ENCODE data around the gene S1PR5.

S1PR5 gene

DNA sequence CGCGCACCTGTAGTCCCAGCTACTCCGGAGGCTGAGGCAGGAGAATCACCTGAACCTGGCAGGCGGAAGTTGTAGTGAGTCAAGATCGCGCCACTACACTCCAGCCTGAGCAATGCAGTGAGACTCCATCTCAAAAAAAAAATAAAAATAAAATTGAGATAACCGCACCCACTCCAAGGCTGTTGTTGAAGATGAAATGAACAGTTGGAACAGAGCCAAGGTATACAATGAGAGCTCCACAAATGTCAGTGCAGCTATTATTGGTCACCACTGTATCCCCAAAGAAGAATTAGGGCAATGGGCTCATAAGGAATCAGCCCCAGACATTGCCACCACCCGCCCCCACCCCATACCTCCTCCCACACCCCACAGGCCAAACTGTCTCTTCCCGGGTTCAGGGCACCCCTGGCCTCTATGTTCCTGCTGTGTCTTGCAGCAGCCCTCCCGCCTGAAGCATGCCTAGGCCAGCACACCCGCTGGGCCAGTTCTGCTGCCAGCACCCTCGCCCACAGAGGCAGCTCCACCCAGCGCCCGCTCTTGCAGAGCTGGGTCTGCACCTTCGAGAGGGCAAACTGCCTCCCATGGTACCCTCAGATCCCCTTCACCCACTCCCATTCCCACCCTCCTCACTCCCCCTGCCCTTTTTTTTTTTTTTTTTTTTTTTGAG, 3.5 kb upstream of the S1PR5 start:
- H3K27ac ChIP-seq, result no peak overlapping the region
- no peak overlapping the region for H3K4me3 ChIP-seq (ENCODE audit: low read depth, low read length)
- H3K27me3 ChIP-seq (ENCODE audit: insufficient read depth, low read depth, severe bottlenecking), result no peaks in the 10 kb centered on the region
- no peak for DNase-seq
- TF ChIP-seq, protein P1, sequence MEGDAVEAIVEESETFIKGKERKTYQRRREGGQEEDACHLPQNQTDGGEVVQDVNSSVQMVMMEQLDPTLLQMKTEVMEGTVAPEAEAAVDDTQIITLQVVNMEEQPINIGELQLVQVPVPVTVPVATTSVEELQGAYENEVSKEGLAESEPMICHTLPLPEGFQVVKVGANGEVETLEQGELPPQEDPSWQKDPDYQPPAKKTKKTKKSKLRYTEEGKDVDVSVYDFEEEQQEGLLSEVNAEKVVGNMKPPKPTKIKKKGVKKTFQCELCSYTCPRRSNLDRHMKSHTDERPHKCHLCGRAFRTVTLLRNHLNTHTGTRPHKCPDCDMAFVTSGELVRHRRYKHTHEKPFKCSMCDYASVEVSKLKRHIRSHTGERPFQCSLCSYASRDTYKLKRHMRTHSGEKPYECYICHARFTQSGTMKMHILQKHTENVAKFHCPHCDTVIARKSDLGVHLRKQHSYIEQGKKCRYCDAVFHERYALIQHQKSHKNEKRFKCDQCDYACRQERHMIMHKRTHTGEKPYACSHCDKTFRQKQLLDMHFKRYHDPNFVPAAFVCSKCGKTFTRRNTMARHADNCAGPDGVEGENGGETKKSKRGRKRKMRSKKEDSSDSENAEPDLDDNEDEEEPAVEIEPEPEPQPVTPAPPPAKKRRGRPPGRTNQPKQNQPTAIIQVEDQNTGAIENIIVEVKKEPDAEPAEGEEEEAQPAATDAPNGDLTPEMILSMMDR (IDR thresholded peaks at IDR 0.05; ENCODE audit: low read depth, low read length), result no peak
- no peaks in the 10 kb centered on the region for H3K36me3 ChIP-seq
- no peaks in the 10 kb centered on the region for H3K9me3 ChIP-seq (ENCODE audit: severe bottlenecking)

DNA sequence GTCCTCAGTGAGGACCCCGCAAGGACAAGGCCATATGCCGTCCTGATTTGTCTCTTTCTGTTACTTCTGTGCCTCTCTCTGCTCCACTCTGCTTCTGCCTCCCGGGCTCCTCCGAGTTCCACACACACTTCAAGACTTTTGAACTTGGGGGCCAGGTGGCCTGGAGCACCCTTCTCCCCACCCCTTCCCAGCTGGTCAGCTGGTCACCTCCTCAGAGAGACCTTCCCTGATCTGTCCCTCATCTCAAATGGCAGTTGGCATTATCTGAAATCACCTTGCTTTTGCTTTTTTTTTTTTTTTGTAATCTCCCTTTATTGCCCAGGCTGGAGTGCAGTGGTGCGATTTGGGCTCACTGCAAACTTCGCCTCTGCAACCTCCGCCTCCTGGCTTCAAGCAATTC, 2.2 kb upstream of the S1PR5 start:
- H3K27ac ChIP-seq, result no peak overlapping the region
- H3K36me3 ChIP-seq, result no peaks in the 10 kb centered on the region
- no peak overlapping the region for H3K4me3 ChIP-seq (ENCODE audit: low read depth, low read length)
- DNase-seq, result no peak
- H3K27me3 ChIP-seq (ENCODE audit: insufficient read depth, low read depth, severe bottlenecking), result no peaks in the 10 kb centered on the region
- TF ChIP-seq, protein P1 (IDR thresholded peaks at IDR 0.05; ENCODE audit: low read depth, low read length), result no peak
- H3K9me3 ChIP-seq (ENCODE audit: severe bottlenecking), result no peaks in the 10 kb centered on the region

DNA sequence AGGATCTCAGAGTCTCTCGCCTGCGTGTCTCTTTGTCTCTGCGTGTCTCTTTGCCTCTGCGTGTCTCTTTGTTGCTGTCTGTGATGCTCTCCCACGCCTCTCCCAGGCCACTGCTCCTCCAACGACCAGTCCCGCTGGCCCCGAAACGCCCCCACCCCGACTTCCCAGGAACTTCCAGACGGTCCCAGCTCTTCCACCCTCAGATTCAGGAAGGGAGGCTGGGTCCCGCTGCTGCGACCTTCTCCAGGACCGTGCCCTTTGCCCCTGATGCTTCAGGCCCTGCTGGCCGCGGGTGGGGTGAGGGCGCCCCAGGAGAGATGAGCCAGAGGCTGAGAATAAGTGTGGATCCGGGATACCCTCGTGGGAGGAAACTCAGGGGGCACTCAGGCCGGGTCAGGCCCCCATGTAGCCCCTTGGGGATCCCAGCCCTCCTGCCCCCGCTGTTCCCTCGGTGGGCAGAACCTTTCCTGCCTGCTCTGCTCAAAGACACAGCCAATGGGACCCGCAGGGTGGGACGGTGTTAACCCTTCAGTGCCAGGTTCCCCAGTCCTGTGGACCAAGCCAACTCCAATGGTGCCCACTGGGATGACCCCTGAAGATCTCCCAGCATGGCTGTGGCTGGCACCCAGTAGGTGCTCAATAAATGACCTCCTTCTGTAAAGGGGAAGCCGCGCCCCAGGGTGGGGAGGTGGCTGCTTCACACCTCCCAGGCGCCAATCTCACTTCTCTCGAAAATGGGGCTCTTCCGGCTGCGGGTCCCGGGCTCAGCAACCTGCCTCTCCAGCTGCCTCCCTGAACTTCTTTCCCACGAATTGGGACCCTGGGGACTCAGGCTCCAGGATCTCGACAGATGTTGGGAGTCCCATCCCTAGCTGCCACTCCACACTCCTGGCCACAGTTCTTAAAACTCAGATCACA, 1.5 kb upstream of the S1PR5 start:
- H3K9me3 ChIP-seq (ENCODE audit: severe bottlenecking), result no peaks in the 10 kb centered on the region
- H3K36me3 ChIP-seq, result no peaks in the 10 kb centered on the region
- no peak overlapping the region for H3K4me3 ChIP-seq (ENCODE audit: low read depth, low read length)
- no peaks in the 10 kb centered on the region for H3K27me3 ChIP-seq (ENCODE audit: insufficient read depth, low read depth, severe bottlenecking)
- TF ChIP-seq, protein P1 (IDR thresholded peaks at IDR 0.05; ENCODE audit: low read depth, low read length), result no peak
- no peak for DNase-seq
- H3K27ac ChIP-seq, result no peak overlapping the region

- H3K36me3 ChIP-seq, result no peaks in the 10 kb centered on the region
- no peak overlapping the region for H3K27ac ChIP-seq
Observed at GRCh38 chr19:10517760-10518443, 655 bp upstream of the S1PR5 start.

GRCh38 chr19:10516671-10517286, 468 bp downstream of the S1PR5 start:
- Histone ChIP-seq H3K27ac (no peak overlapping the region), H3K9me3 (ENCODE audit: severe bottlenecking) (no peaks in the 10 kb centered on the region), H3K27me3 (ENCODE audit: insufficient read depth, low read depth, severe bottlenecking) (no peaks in the 10 kb centered on the region), H3K36me3 (no peaks in the 10 kb centered on the region), H3K4me3 (ENCODE audit: low read depth, low read length) (no peak overlapping the region)
- TF ChIP-seq, protein P1 (IDR thresholded peaks at IDR 0.05; ENCODE audit: low read depth, low read length), result no peak
- DNase-seq, result no peak

More at GRCh38 chr19:10517760-10518443, 655 bp upstream of the S1PR5 start:
- Histone ChIP-seq H3K4me3 (ENCODE audit: low read depth, low read length) (no peak overlapping the region), H3K9me3 (ENCODE audit: severe bottlenecking) (no peaks in the 10 kb centered on the region), H3K27me3 (ENCODE audit: insufficient read depth, low read depth, severe bottlenecking) (no peaks in the 10 kb centered on the region)
- TF ChIP-seq, protein P1 (IDR thresholded peaks at IDR 0.05; ENCODE audit: low read depth, low read length), result no peak
- no peak for DNase-seq
